K562 (cell line): ENCODE data around the gene BNIP5. TPM values are rescaled to one million over a fixed set of nuclear protein-coding genes. Genes with fewer than 3 reads are reported as not detected.

ENCODE experiments used
- ATF7 ChIP-seq: fragments of 450-650 bp; IDR thresholded peaks from 2 replicates; pipeline ENCODE4 v1.7.1; 2014; ENCODE audit warnings: mild to moderate bottlenecking, moderate library complexity
- BRD9 ChIP-seq: fragments of 450-650 bp; IDR thresholded peaks from 2 replicates; pipeline ENCODE4 v1.6.1; 2018; ENCODE audit warnings: low read depth; ENCODE audit not compliant: partially characterized antibody
- CEBPB ChIP-seq: fragments of 450-650 bp; IDR thresholded peaks from 2 replicates; pipeline ENCODE4 v1.6.1; 2016; ENCODE audit warnings: missing genetic modification characterization, missing compliant biosample characterization
- CXXC5 ChIP-seq: fragments of 250-450 bp; sonication (Bioruptor Pico); IDR thresholded peaks from 2 replicates; pipeline ENCODE4 v1.8.0; 2022; ENCODE audit warnings: inconsistent platforms, mild to moderate bottlenecking, moderate library complexity
- DIDO1 ChIP-seq: fragments of 450-650 bp; IDR thresholded peaks from 2 replicates; pipeline ENCODE4 v1.6.1; 2016; ENCODE audit warnings: low read depth, missing biosample characterization, missing genetic modification characterization
- ESRRB ChIP-seq: fragments of 250-450 bp; sonication (Bioruptor Pico); IDR thresholded peaks from 2 replicates; pipeline ENCODE4 v1.5.0; 2020; ENCODE audit warnings: mild to moderate bottlenecking, moderate library complexity, borderline replicate concordance
- JUND ChIP-seq, 2 experiments: IDR thresholded peaks; 2 replicates in 1 of 2; 3 replicates in 1 of 2; pipeline ENCODE4 v1.6.1; 2011; ENCODE audit warnings: borderline replicate concordance in 2 of 2, low read depth in 2 of 2, low read length in 2 of 2, improper control_type of control experiment in 1 of 2, missing biosample characterization in 1 of 2, missing genetic modification characterization in 1 of 2, missing genetic modification reagents in 1 of 2
- MAFK ChIP-seq: IDR thresholded peaks from 2 replicates; pipeline ENCODE4 v1.6.1; 2011; ENCODE audit warnings: low read length, improper control_type of control experiment
- MEF2A ChIP-seq: IDR thresholded peaks from 2 replicates; pipeline ENCODE4 v1.6.1; 2011; ENCODE audit warnings: low read depth, mild to moderate bottlenecking, low read length, moderate library complexity; ENCODE audit not compliant: control insufficient read depth
- MEIS2 ChIP-seq: fragments of 450-650 bp; IDR thresholded peaks from 2 replicates; pipeline ENCODE4 v1.6.1; 2014; ENCODE audit warnings: mild to moderate bottlenecking; ENCODE audit not compliant: partially characterized antibody
- MLX ChIP-seq, 2 experiments: fragments of 450-650 bp in 1 of 2; sonication (generic) in 1 of 2; formaldehyde crosslinking; conservative IDR thresholded peaks; 2 replicates each; pipeline versions ENCODE4 v1.4.0 to v1.8.1; 2020 to 2022; ENCODE audit warnings: mild to moderate bottlenecking in 1 of 2, missing genetic modification reagents in 1 of 2
- NFATC3 ChIP-seq: fragments of 450-650 bp; IDR thresholded peaks from 2 replicates; pipeline ENCODE4 v1.6.1; 2017; ENCODE audit warnings: mild to moderate bottlenecking
- NR1H2 ChIP-seq: sonication (generic); formaldehyde crosslinking; IDR thresholded peaks from 2 replicates; pipeline ENCODE4 v1.4.0; 2020; ENCODE audit warnings: mild to moderate bottlenecking, missing genetic modification reagents
- PRPF4 ChIP-seq: fragments of 200-400 bp; formaldehyde crosslinking; IDR thresholded peaks from one replicate; pipeline ENCODE4 v1.6.1; 2017; ENCODE audit warnings: low read length, low read depth, mild to moderate bottlenecking; ENCODE audit not compliant: insufficient read depth, poor library complexity, severe bottlenecking
- RBM25 ChIP-seq: fragments of 200-400 bp; formaldehyde crosslinking; IDR thresholded peaks from 2 replicates; pipeline ENCODE4 v1.6.1; 2018; ENCODE audit warnings: low read length, low read depth, moderate library complexity; ENCODE audit not compliant: severe bottlenecking
- RERE ChIP-seq: sonication (generic); formaldehyde crosslinking; IDR thresholded peaks from 2 replicates; pipeline ENCODE4 v1.8.0; 2023; ENCODE audit warnings: missing genetic modification reagents, mild to moderate bottlenecking, borderline replicate concordance
- SLC30A9 ChIP-seq: fragments of 250-450 bp; sonication (Bioruptor Pico); IDR thresholded peaks from 2 replicates; pipeline ENCODE4 v1.8.0; 2022; ENCODE audit warnings: mild to moderate bottlenecking, moderate library complexity
- TGIF2 ChIP-seq: sonication (generic); formaldehyde crosslinking; IDR thresholded peaks from 2 replicates; pipeline ENCODE4 v1.8.1; 2022; ENCODE audit warnings: mild to moderate bottlenecking, missing genetic modification reagents, moderate library complexity
- ZBTB1 ChIP-seq: sonication (generic); formaldehyde crosslinking; IDR thresholded peaks from 2 replicates; pipeline ENCODE4 v1.8.1; 2023; ENCODE audit warnings: missing genetic modification reagents, low read depth, mild to moderate bottlenecking, borderline replicate concordance
- ZBTB7A ChIP-seq: IDR thresholded peaks from 2 replicates; pipeline ENCODE4 v1.6.1; 2011; ENCODE audit warnings: low read depth, mild to moderate bottlenecking, low read length, moderate library complexity, borderline replicate concordance; ENCODE audit not compliant: control insufficient read depth
- polyA plus RNA-seq, 8 experiments: library from polyadenylated mRNA; depleted of rRNA in 4 of 8; stranded (reverse) in 5 of 8; unstranded in 3 of 8; fragments of >200 nt; fragmentation: Nextera tagmentation in 2 of 8; fragmentation: Illumina TruSeq in 1 of 8; extraction: Ambion mirVana in 2 of 8; extraction: Trizol in 1 of 8; gene quantifications; 2 replicates each; pipeline versions ENCODE4 v1.2.1 to v1.2.3, GENCODE V29; 2011 to 2014; ENCODE audit warnings: inconsistent platforms in 1 of 8, missing spikeins in 1 of 8
- total RNA-seq, 7 experiments: library from RNA; depleted of rRNA in 6 of 7; stranded (reverse); fragments of >200 nt in 6 of 7; fragmentation: Illumina TruSeq in 2 of 7; extraction: Trizol in 2 of 7; gene quantifications; 2 replicates each; pipeline versions ENCODE4 v1.2.1 to v1.2.3, GENCODE V29; 2011 to 2021; ENCODE audit warnings: low replicate concordance in 1 of 7
- TF ChIP-seq, protein P1 (sequence below): sonication (generic); formaldehyde crosslinking; IDR thresholded peaks from 2 replicates; pipeline ENCODE4 v1.8.1; 2022; ENCODE audit warnings: missing genetic modification reagents

Gene BNIP5
- total and polyA plus RNA-seq, 9 of the 15 experiments (the other 6 are each of a cell fraction or from before 2014, with no cell fraction given), result not detected

- TF ChIP-seq TGIF2 (CRISPR knock-in tag) (peak; percentile 42; the same call in 1 of the 2 replicates), MLX (CRISPR knock-in tag; conservative IDR thresholded peaks at IDR 0.05) (no peak), RBM25 (no peak), SLC30A9 (CRISPR knock-in tag) (no peak), MEF2A (no peak), JUND (IDR thresholded peaks at IDR 0.05; ENCODE audit: borderline replicate concordance, low read depth, low read length) (peak; percentile 79), JUND (tag; IDR thresholded peaks at IDR 0.05; ENCODE audit: borderline replicate concordance, low read depth, low read length) (peak; percentile 90), MEIS2 (peak; percentile 66), ZBTB7A (no peak), ATF7 (peak; percentile 94), ESRRB (CRISPR knock-in tag) (no peak), ZBTB1 (CRISPR knock-in tag) (no peak), MAFK (no peak), NFATC3 (no peak), PRPF4 (no peak), NR1H2 (CRISPR knock-in tag) (no peak), CXXC5 (no peak), DIDO1 (tag) (no peak), RERE (CRISPR knock-in tag) (0 out of 2 replicates have a peak, but pooled peaks have one; percentile 75), BRD9 (no peak), CEBPB (tag) (no peak)
- TF ChIP-seq, protein P1, sequence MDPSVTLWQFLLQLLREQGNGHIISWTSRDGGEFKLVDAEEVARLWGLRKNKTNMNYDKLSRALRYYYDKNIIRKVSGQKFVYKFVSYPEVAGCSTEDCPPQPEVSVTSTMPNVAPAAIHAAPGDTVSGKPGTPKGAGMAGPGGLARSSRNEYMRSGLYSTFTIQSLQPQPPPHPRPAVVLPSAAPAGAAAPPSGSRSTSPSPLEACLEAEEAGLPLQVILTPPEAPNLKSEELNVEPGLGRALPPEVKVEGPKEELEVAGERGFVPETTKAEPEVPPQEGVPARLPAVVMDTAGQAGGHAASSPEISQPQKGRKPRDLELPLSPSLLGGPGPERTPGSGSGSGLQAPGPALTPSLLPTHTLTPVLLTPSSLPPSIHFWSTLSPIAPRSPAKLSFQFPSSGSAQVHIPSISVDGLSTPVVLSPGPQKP, result no peak
Measured at GRCh38 chr6:36334832-36335459, 1.7 kb downstream of the BNIP5 start (continued).
